HG03064 (cell line): Measurements from ENCODE around the gene IFT122.
A peak's percentile ranks its signal among the peaks of the same experiment; 100 is the strongest.
"Not testable (repeated sequence)": the region's sequence is repeated elsewhere in the genome, so short reads cannot be mapped to it uniquely, and the experiment has no call there.

Source experiments
- ATAC-seq: cut with Tn5 transposase; IDR thresholded peaks from one replicate; pipeline ENCODE4 v1.9.1; 2021; ENCODE audit warnings: low read depth; ENCODE audit not compliant: unreplicated experiment

The IFT122 gene

GRCh38 chr3:129470861-129471260 is 30.8 kb downstream of the IFT122 start:
- ATAC-seq, result no peak

- ATAC-seq, result no peak
Observed at GRCh38 chr3:129473067-129473768, 33.2 kb downstream of the IFT122 start.

- ATAC-seq, result no peak
Observed at GRCh38 chr3:129473769-129474152, 33.7 kb downstream of the IFT122 start.

DNA sequence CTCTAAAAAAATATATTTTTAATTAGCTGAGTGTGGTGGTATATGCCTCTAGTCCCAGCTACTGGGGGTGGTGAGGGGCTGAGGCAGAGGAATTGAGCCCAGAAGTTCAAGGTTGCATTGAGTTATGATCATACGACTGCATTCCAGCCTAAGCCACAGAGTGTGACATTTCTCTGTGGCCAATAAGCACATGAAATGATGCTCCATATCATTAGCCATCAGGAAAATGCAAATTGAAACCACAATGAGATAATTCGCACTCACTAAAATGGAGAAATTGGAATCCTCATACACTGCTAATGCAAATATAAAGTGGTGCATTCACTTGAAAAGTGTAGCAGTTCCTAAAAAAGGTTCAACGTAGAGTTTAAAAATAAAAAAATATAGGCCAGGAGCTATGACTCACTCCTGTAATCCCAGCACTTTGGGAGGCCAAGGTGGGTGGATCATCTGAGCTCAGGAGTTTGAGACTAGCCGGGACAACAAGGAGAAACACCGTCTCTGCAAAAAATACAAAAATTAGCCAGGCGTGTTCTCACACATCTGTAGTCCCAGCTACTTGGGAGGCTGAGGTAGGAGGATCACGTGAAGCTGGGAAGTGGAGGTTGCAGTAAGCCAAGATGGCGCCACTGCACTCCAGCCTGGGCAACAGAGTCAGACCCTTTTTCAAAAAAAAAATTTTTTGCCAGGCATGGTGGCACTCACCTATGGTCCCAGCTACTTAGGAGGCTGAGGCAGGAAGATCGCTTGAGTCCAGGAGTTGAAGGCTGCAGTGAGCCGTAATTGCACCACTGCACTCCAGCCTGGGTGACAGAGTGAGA is 35.2 kb downstream of the IFT122 start:
- ATAC-seq, result no peak

DNA sequence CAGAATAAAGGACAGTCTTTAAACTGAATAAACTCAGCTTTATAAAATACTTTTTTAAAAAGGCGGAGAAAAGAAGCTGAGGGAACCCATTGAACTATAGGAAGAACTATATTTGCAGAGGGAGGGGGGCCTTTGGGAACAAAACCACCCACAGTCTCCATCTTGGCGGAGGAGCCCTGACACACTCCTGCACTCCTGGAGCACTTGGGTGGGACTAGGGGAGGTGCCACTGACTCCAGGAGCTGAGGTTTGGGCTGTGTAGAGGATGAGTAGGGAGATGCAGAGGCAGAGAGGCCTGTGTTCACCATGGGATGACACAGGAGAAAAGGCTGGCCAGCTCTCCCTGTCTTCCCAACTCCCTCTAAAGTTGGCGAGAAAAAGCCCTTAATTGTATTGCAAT is 35.8 kb downstream of the IFT122 start:
- ATAC-seq, result no peak

- no peak for ATAC-seq
Observed at GRCh38 chr3:129476586-129476985, 36.6 kb downstream of the IFT122 start.

DNA sequence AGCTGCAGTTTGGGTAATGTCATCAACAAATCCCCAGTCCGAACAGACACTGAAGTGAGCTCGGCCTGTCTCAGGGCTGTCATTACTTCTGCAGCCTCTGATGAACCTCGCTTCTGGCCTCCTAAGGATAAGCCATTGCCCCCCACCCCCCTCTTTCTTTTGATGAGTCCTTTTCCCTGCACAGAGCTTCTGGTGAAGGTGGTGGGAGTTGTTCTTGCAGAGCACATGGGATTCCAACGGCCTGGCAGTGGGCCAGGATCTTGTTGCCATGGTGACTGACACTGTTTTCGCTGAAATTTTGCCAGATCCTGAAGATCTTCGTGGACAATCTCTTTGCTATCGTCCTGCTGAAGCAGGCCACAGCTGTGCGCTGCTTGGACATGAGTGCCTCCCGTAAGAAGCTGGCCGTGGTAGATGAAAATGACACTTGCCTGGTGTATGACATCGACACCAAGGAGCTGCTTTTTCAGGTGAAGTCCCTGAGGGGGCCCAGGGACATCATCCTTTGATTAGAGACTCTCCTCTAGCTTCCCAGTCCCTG is 41.3 kb downstream of the IFT122 start:
- not testable (repeated sequence) for ATAC-seq

DNA sequence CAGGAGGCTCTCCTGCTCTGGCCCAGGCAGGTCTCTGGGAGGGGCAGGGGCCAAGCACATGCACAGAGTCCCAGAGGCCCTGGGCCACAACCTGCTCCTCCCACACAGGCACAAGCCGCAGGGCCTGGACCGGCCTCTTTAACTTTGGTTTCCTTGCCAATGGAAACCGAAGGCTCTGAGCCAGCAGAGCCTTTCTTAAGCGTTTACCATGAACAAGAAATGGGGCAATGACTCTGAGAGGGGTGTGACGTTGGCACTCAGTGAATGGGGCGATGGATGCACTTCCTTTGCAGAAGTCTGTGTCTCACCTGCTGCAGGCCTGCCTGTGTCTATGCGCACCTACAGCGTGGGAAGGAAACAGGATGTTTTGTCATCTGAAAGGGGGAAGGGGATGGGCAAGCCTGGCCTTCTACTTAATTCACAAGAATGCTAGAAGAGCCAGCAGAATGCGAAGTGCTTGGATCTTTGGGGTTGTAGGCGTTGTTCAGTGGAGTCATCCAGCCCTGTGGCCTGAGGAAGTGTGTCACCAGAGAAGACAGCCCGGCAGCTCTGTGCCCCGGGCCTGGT is 41.8 kb downstream of the IFT122 start:
- no peak for ATAC-seq

- ATAC-seq, result no peak
Observed at GRCh38 chr3:129482721-129483120, 42.7 kb downstream of the IFT122 start.

DNA sequence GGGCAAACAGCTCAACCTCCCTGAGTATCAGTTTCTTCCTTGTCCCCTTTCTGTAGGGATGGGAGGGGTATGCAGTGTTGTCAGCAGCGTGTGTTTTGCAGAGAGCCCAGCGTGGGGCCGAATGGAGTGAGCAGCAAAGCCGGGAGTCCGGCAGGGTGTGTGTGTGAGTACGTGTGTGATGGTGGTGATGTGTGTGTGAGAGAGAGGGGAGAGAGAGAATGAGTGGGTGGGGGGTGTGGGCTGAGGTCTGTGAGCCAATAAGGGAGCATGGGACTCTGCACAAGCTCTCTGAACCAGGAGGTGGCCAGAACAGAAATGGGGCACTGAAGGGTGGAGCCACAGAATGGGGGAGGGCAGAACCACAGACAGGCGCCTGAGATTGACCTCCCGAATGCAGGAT is 43.8 kb downstream of the IFT122 start:
- no peak for ATAC-seq

GRCh38 chr3:129485146-129485545 is 45.1 kb downstream of the IFT122 start:
- ATAC-seq, result not testable (repeated sequence)

- ATAC-seq, result no peak
Observed at GRCh38 chr3:129485721-129486663, 46.0 kb downstream of the IFT122 start.

GRCh38 chr3:129486664-129487035 is 46.6 kb downstream of the IFT122 start:
- no peak for ATAC-seq

- ATAC-seq, result no peak
Observed at GRCh38 chr3:129487183-129487867, 47.3 kb downstream of the IFT122 start.

DNA sequence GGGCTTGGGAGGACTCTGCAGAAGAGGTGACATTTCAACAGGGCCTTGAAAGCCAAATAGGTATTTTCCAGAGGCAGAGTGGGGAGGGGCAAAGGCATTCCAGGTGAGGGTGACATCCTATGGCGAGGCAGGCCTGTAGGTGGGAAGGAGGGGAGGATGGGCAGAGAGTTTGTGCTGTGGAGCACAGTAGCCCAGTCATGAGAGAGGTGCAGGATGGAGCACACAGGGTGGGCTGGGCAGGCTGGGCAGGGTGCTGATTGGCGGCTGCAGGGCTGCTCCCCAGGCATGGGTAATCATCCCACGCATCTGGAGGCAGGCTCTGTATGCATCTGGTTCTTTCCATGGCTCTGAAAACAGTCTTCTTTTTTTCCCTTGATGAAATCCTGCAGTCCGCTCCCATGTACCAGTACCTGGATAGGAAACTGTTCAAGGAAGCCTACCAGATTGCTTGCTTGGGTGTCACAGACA is 47.9 kb downstream of the IFT122 start:
- ATAC-seq, result not testable (repeated sequence)

DNA sequence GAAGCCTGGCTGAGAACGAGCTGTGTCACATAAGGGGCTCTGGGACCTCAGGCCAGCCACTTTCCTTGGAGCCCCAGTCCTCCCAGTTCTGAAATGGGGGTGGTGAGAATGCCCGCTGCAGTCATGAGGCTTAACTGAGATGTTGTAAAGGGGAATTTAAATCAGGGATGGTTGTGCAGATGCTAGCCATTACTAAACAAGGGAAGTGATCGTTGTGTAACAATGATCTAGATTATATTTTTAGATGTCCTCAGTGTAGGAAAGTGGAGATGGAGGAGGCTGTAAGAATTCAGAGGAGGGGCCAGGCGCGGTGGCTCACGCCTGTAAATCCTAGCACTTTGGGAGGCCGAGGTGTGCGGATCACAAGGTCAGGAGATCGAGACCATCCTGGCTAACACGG is 49.2 kb downstream of the IFT122 start:
- ATAC-seq, result not testable (repeated sequence)

- peak; percentile 63 for ATAC-seq
Observed at GRCh38 chr3:129490273-129490675, 50.2 kb downstream of the IFT122 start.

GRCh38 chr3:129491077-129491476 is 51.1 kb downstream of the IFT122 start:
- not testable (repeated sequence) for ATAC-seq

DNA sequence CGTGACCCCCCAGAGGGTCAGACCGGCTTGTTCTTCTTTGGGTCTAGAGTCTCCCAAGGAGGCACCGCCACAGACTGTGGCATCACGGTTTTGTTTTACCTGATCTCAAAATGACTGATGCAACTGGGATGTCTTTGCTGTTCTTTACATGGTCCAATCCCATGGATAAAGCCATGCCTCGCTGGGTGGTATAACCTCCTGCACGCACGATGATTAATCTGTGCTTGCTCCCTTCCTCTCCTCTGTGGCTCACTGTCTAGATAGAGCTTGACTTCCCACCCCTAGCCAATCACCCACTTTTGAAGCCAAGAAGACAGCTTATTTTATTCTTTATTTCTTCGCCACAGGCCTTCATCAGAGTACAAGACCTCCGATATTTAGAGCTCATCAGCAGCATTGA is 51.8 kb downstream of the IFT122 start:
- ATAC-seq, result no peak

DNA sequence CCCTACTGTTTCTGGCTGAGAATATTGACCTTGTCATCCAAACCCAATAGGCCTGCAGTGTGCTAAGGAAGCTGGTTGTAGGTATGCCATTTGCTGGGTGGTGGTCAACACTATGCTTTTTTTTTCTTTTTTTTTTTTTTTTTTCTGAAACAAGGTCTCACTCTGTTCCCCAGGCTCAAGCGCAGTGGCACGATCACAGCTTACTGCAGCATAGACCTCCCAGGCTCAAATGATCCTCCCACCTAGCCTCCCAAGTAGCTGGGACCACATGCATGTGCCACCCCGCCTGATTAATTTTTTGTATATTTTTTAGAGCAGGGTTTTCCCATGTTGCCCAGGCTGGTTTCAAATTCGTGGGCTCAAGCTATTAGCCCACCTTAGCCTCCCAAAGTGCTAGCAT is 52.7 kb downstream of the IFT122 start:
- ATAC-seq, result no peak
